ENCODE measurements around the gene TMEM214.
A peak's percentile ranks its signal among the peaks of the same experiment; 100 is the strongest.

Gene TMEM214

GRCh38 chr2:27086090-27086723 lies 53.4 kb downstream of the TMEM214 start:
- DNase-seq: peak; percentile 84

GRCh38 chr2:27086724-27087593 lies 54.2 kb downstream of the TMEM214 start, which contains the start of gene KHK:
TSS of gene KHK (plus strand) at chr2:27086772. CDS start at chr2:27087260, 488 bp downstream.
- no peak for DNase-seq

GRCh38 chr2:27087823-27088410 lies 55.2 kb downstream of the TMEM214 start:
- DNase-seq: no peak

- no peak for DNase-seq
Observed at GRCh38 chr2:27088634-27089033, 55.9 kb downstream of the TMEM214 start.

GRCh38 chr2:27089111-27089954 lies 56.6 kb downstream of the TMEM214 start:
- DNase-seq: no peak

Measured in NK-92 treated with Interleukin-12 subunit alpha and Interleukin-12 subunit beta, amount 100 ng/mL, for 24 hours (cell line).